Measurements from ENCODE around the gene CSMD2.
A peak's percentile ranks its signal among the peaks of the same experiment; 100 is the strongest.

CSMD2 gene

GRCh38 chr1:33477451-33477850, 687.6 kb downstream of the CSMD2 start:
- DNase-seq (ENCODE audit: extremely low spot score), result no peak
- POLR2A ChIA-PET, result no interaction called here
- TF ChIP-seq HDGF (IDR thresholded peaks at IDR 0.05; ENCODE audit: borderline replicate concordance) (no peak), CTBP1 (IDR thresholded peaks at IDR 0.05; ENCODE audit: borderline replicate concordance) (no peak), TARDBP (IDR thresholded peaks at IDR 0.05) (no peak), ELF4 (IDR thresholded peaks at IDR 0.05) (no peak), NFRKB (IDR thresholded peaks at IDR 0.05) (no peak), FOXM1 (IDR thresholded peaks at IDR 0.05; ENCODE audit: borderline replicate concordance) (no peak), SUZ12 (IDR thresholded peaks at IDR 0.05) (no peak), ZNF384 (IDR thresholded peaks at IDR 0.05) (no peak), LEF1 (IDR thresholded peaks at IDR 0.05; ENCODE audit: borderline replicate concordance) (no peak), SP1 (IDR thresholded peaks at IDR 0.05) (no peak), FOXA1 (IDR thresholded peaks at IDR 0.05) (no peak), L3MBTL2 (conservative IDR thresholded peaks at IDR 0.05) (no peak), BHLHE40 (IDR thresholded peaks at IDR 0.05; ENCODE audit: borderline replicate concordance) (no peak), PKNOX1 (IDR thresholded peaks at IDR 0.05) (no peak), FOXK2 (IDR thresholded peaks at IDR 0.05) (no peak), ARNT (IDR thresholded peaks at IDR 0.05) (no peak)
- CTCF ChIA-PET, result no interaction called here

- POLR2A ChIA-PET, result no interaction called here
Measured at GRCh38 chr1:33473900-33474299, 691.1 kb downstream of the CSMD2 start.

GRCh38 chr1:33472269-33472980, 692.6 kb downstream of the CSMD2 start, which contains the start of gene ZSCAN20:
TSS of gene ZSCAN20 (plus strand) at chr1:33472645. CDS start at chr1:33479289, 6,644 bp downstream.
- peak; percentile 99 for DNase-seq (ENCODE audit: extremely low spot score)
- no peak for TF ChIP-seq HDGF (IDR thresholded peaks at IDR 0.05; ENCODE audit: borderline replicate concordance)
- no peak; the same call in 1 of the 2 replicates for TF ChIP-seq CTBP1 (IDR thresholded peaks at IDR 0.05; ENCODE audit: borderline replicate concordance)
- TF ChIP-seq SP1 (IDR thresholded peaks at IDR 0.05), result no peak
- no peak for TF ChIP-seq ARNT (IDR thresholded peaks at IDR 0.05)
- TF ChIP-seq L3MBTL2 (conservative IDR thresholded peaks at IDR 0.05), result peak; percentile 47
- TF ChIP-seq BHLHE40 (IDR thresholded peaks at IDR 0.05; ENCODE audit: borderline replicate concordance), result no peak
- no peak for TF ChIP-seq FOXM1 (IDR thresholded peaks at IDR 0.05; ENCODE audit: borderline replicate concordance)
- TF ChIP-seq ZNF384 (IDR thresholded peaks at IDR 0.05), result no peak
- peak; percentile 77 for TF ChIP-seq ELF4 (IDR thresholded peaks at IDR 0.05)
- no peak for TF ChIP-seq LEF1 (IDR thresholded peaks at IDR 0.05; ENCODE audit: borderline replicate concordance)
- TF ChIP-seq TARDBP (IDR thresholded peaks at IDR 0.05), result no peak
- TF ChIP-seq FOXK2 (IDR thresholded peaks at IDR 0.05), result no peak
- TF ChIP-seq PKNOX1 (IDR thresholded peaks at IDR 0.05), result peak; percentile 99
- POLR2A ChIA-PET, result interaction anchor here (1.0 to 1.8 kb wide), 6 partner anchors 17 to 345 kb away, joined by 3 to 5 read pairs (median 4); no protein-coding TSS in a partner anchor
- CTCF ChIA-PET, result interaction anchor here (1.8 to 4.0 kb wide), 2 partner anchors 17 to 177 kb away, joined by 11 to 27 read pairs; no protein-coding TSS in a partner anchor

More at GRCh38 chr1:33473900-33474299, 691.1 kb downstream of the CSMD2 start:
- CTCF ChIA-PET, result no interaction called here
- TF ChIP-seq NFRKB (IDR thresholded peaks at IDR 0.05) (no peak), ARNT (IDR thresholded peaks at IDR 0.05) (no peak), CTBP1 (IDR thresholded peaks at IDR 0.05; ENCODE audit: borderline replicate concordance) (no peak), ELF4 (IDR thresholded peaks at IDR 0.05) (no peak), L3MBTL2 (conservative IDR thresholded peaks at IDR 0.05) (no peak), PKNOX1 (IDR thresholded peaks at IDR 0.05) (no peak), FOXK2 (IDR thresholded peaks at IDR 0.05) (no peak), LEF1 (IDR thresholded peaks at IDR 0.05; ENCODE audit: borderline replicate concordance) (no peak), SP1 (IDR thresholded peaks at IDR 0.05) (no peak), ZNF384 (IDR thresholded peaks at IDR 0.05) (no peak), BHLHE40 (IDR thresholded peaks at IDR 0.05; ENCODE audit: borderline replicate concordance) (no peak), FOXA1 (IDR thresholded peaks at IDR 0.05) (no peak), FOXM1 (IDR thresholded peaks at IDR 0.05; ENCODE audit: borderline replicate concordance) (no peak), TARDBP (IDR thresholded peaks at IDR 0.05) (no peak)
- no peak for DNase-seq (ENCODE audit: extremely low spot score)

- CTCF ChIA-PET, result interaction anchor here (0.7 to 4.0 kb wide), 5 partner anchors 13 to 385 kb away, joined by 3 to 27 read pairs (median 3); no protein-coding TSS in a partner anchor
- no peak for DNase-seq (ENCODE audit: extremely low spot score)
- TF ChIP-seq LEF1 (IDR thresholded peaks at IDR 0.05; ENCODE audit: borderline replicate concordance) (no peak), NFRKB (IDR thresholded peaks at IDR 0.05) (no peak), ELF4 (IDR thresholded peaks at IDR 0.05) (no peak), TARDBP (IDR thresholded peaks at IDR 0.05) (no peak), FOXK2 (IDR thresholded peaks at IDR 0.05) (no peak), PKNOX1 (IDR thresholded peaks at IDR 0.05) (no peak), FOXM1 (IDR thresholded peaks at IDR 0.05; ENCODE audit: borderline replicate concordance) (no peak), CTBP1 (IDR thresholded peaks at IDR 0.05; ENCODE audit: borderline replicate concordance) (no peak), ARNT (IDR thresholded peaks at IDR 0.05) (no peak), L3MBTL2 (conservative IDR thresholded peaks at IDR 0.05) (no peak), SP1 (IDR thresholded peaks at IDR 0.05) (no peak), SUZ12 (IDR thresholded peaks at IDR 0.05) (no peak), HDGF (IDR thresholded peaks at IDR 0.05; ENCODE audit: borderline replicate concordance) (no peak), BHLHE40 (IDR thresholded peaks at IDR 0.05; ENCODE audit: borderline replicate concordance) (no peak), ZNF384 (IDR thresholded peaks at IDR 0.05) (no peak), FOXA1 (IDR thresholded peaks at IDR 0.05) (no peak)
- POLR2A ChIA-PET, result interaction anchor here (1.0 to 1.8 kb wide), 7 partner anchors 11 to 344 kb away, joined by 3 to 6 read pairs (median 4); no protein-coding TSS in a partner anchor
Measured at GRCh38 chr1:33471416-33471815, 693.6 kb downstream of the CSMD2 start.

All from HEK293T (cell line).